ENCODE data around the gene SFR1.

Gene SFR1

GRCh38 chr10:104121485-104122224 is at the start of gene SFR1:
TSS of gene SFR1 (plus strand) at chr10:104122171. CDS start at chr10:104122184, 13 bp downstream.
- no peaks in the 10 kb centered on the region for H3K36me3 ChIP-seq
- peaks cover 8% of the 10 kb centered on the region for H3K27me3 ChIP-seq
- peak within 1 kb of the TSS; percentile 75 to 95 for H3K4me3 ChIP-seq (ENCODE audit: low read depth in 1 of 2, low read length in 1 of 2)
- H3K9me3 ChIP-seq, result no peaks in the 10 kb centered on the region
- peaks cover 6 to 18% of the 10 kb centered on the region in 2 experiments for H3K4me1 ChIP-seq (ENCODE audit: control insufficient read depth in 1 of 2, insufficient read depth in 1 of 2, low read depth in 1 of 2, low read length in 1 of 2)
- TF ChIP-seq, protein P1, sequence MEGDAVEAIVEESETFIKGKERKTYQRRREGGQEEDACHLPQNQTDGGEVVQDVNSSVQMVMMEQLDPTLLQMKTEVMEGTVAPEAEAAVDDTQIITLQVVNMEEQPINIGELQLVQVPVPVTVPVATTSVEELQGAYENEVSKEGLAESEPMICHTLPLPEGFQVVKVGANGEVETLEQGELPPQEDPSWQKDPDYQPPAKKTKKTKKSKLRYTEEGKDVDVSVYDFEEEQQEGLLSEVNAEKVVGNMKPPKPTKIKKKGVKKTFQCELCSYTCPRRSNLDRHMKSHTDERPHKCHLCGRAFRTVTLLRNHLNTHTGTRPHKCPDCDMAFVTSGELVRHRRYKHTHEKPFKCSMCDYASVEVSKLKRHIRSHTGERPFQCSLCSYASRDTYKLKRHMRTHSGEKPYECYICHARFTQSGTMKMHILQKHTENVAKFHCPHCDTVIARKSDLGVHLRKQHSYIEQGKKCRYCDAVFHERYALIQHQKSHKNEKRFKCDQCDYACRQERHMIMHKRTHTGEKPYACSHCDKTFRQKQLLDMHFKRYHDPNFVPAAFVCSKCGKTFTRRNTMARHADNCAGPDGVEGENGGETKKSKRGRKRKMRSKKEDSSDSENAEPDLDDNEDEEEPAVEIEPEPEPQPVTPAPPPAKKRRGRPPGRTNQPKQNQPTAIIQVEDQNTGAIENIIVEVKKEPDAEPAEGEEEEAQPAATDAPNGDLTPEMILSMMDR (IDR thresholded peaks at IDR 0.05), result peak; percentile 74
- H3K27ac ChIP-seq, result peak within 1 kb of the TSS; percentile 95

DNA sequence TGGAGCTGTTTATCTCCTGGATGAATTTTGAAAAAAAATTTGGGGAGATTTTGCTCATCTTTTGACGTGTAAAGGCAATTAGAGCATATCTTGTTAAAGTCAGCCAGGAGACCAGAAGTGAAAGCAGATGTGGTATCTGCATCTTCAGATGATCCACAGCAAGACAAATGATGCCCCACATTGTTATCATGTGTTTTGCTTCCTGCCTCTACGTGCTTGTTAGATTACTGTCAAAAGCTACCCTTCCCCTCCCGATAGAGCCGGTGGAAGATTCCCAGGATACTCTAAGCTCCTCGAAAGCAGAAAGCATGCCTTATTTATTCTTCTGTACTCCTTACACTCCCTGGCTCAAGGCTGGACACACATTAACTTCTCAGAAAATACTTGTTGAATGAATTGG is 49.2 kb upstream of the SFR1 start:
- Histone ChIP-seq H3K27ac (no peak overlapping the region), H3K27me3 (no peaks in the 10 kb centered on the region), H3K9me3 (no peaks in the 10 kb centered on the region), H3K36me3 (no peaks in the 10 kb centered on the region), H3K4me3 (ENCODE audit: low read depth in 1 of 2, low read length in 1 of 2) (no peak overlapping the region), H3K4me1 (ENCODE audit: control insufficient read depth in 1 of 2, insufficient read depth in 1 of 2, low read depth in 1 of 2, low read length in 1 of 2) (no peaks in the 10 kb centered on the region)
- TF ChIP-seq, protein P1 (IDR thresholded peaks at IDR 0.05), result no peak

GRCh38 chr10:104074505-104074904 is 47.5 kb upstream of the SFR1 start:
- H3K27ac ChIP-seq, result no peak overlapping the region
- no peaks in the 10 kb centered on the region for H3K36me3 ChIP-seq
- H3K4me1 ChIP-seq (ENCODE audit: control insufficient read depth in 1 of 2, insufficient read depth in 1 of 2, low read depth in 1 of 2, low read length in 1 of 2), result no peaks in the 10 kb centered on the region
- TF ChIP-seq, protein P1 (IDR thresholded peaks at IDR 0.05), result no peak
- H3K4me3 ChIP-seq (ENCODE audit: low read depth in 1 of 2, low read length in 1 of 2), result no peak overlapping the region
- no peaks in the 10 kb centered on the region for H3K27me3 ChIP-seq
- no peaks in the 10 kb centered on the region for H3K9me3 ChIP-seq

DNA sequence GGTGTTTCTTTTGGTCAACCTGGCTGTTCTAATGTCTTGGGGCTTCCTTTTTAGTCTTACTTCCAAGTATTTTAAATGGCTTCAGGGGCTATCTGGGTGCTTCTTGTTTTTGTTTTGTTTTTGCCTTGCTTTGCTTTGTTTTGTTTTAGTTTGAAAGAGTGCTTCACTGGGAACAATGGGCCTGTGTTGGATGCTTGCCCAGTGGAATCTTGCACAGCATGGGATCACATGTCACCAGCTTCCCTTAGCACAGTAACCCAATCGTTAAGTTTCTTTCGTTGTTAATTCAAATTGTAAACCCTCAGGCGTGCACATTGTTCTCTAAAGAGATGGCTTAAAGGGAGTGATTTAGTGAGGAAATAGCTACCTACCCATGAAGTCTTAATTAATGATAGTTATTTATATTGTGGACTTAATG is 45.2 kb upstream of the SFR1 start:
- H3K4me1 ChIP-seq (ENCODE audit: control insufficient read depth in 1 of 2, insufficient read depth in 1 of 2, low read depth in 1 of 2, low read length in 1 of 2), result no peaks in the 10 kb centered on the region
- no peak overlapping the region for H3K4me3 ChIP-seq (ENCODE audit: low read depth in 1 of 2, low read length in 1 of 2)
- H3K36me3 ChIP-seq, result no peaks in the 10 kb centered on the region
- TF ChIP-seq, protein P1 (IDR thresholded peaks at IDR 0.05), result no peak
- no peak overlapping the region for H3K27ac ChIP-seq
- no peaks in the 10 kb centered on the region for H3K27me3 ChIP-seq
- H3K9me3 ChIP-seq, result no peaks in the 10 kb centered on the region

GRCh38 chr10:104077247-104077646 is 44.7 kb upstream of the SFR1 start:
- H3K27ac ChIP-seq, result no peak overlapping the region
- no peaks in the 10 kb centered on the region for H3K36me3 ChIP-seq
- TF ChIP-seq, protein P1 (IDR thresholded peaks at IDR 0.05), result no peak
- H3K27me3 ChIP-seq, result no peaks in the 10 kb centered on the region
- no peak overlapping the region for H3K4me3 ChIP-seq (ENCODE audit: low read depth in 1 of 2, low read length in 1 of 2)
- H3K4me1 ChIP-seq (ENCODE audit: control insufficient read depth in 1 of 2, insufficient read depth in 1 of 2, low read depth in 1 of 2, low read length in 1 of 2), result no peaks in the 10 kb centered on the region
- no peaks in the 10 kb centered on the region for H3K9me3 ChIP-seq
